H9 (cell line): Measurements from ENCODE around the gene EDC3. TPM values are rescaled to one million over a fixed set of nuclear protein-coding genes. Genes with fewer than 3 reads are reported as not detected.

Experiments
- DNase-seq: peaks from one replicate; pipeline ENCODE4 v3.0.0-alpha.2; 2017
- H2AFZ ChIP-seq: one replicate; pipeline ENCODE4 v1.6.1; 2013; ENCODE audit warnings: mild to moderate bottlenecking, low read length, control low read depth, moderate library complexity
- H2AK5ac ChIP-seq: 2 replicates; pipeline ENCODE4 v1.6.1; 2013; ENCODE audit warnings: low read length, control low read depth, mixed read lengths; ENCODE audit not compliant: insufficient read length
- H2BK120ac ChIP-seq: one replicate; pipeline ENCODE4 v1.6.1; 2013; ENCODE audit warnings: low read depth, mild to moderate bottlenecking, low read length, control low read depth, inconsistent platforms; ENCODE audit not compliant: poor library complexity, severe bottlenecking
- H2BK12ac ChIP-seq: 2 replicates; pipeline ENCODE4 v1.6.1; 2013; ENCODE audit warnings: low read length, control low read depth, mixed read lengths, low read depth; ENCODE audit not compliant: insufficient read length
- H2BK15ac ChIP-seq: 2 replicates; pipeline ENCODE4 v1.6.1; 2013; ENCODE audit warnings: low read depth, low read length, control low read depth
- H2BK20ac ChIP-seq: one replicate; pipeline ENCODE4 v1.6.1; 2013; ENCODE audit warnings: low read depth, mild to moderate bottlenecking, low read length, control low read depth, inconsistent platforms; ENCODE audit not compliant: poor library complexity, severe bottlenecking
- H2BK5ac ChIP-seq: 2 replicates; pipeline ENCODE4 v1.6.1; 2013; ENCODE audit warnings: low read length, control low read depth, mixed read lengths; ENCODE audit not compliant: insufficient read length
- H3K14ac ChIP-seq: 2 replicates; pipeline ENCODE4 v1.6.1; 2013; ENCODE audit warnings: low read length, control low read depth; ENCODE audit not compliant: insufficient read depth
- H3K18ac ChIP-seq: 2 replicates; pipeline ENCODE4 v1.6.1; 2013; ENCODE audit warnings: low read depth, mild to moderate bottlenecking, mixed read lengths, low read length, control low read depth; ENCODE audit not compliant: insufficient read length
- H3K23ac ChIP-seq: 2 replicates; pipeline ENCODE4 v1.6.1; 2013; ENCODE audit warnings: low read length, control low read depth, mixed read lengths, low read depth; ENCODE audit not compliant: insufficient read length
- H3K23me2 ChIP-seq: 2 replicates; pipeline ENCODE4 v1.6.1; 2013; ENCODE audit warnings: low read depth, mild to moderate bottlenecking, mixed read lengths, low read length, control low read depth; ENCODE audit not compliant: insufficient read length, poor library complexity, severe bottlenecking
- H3K27ac ChIP-seq: 2 replicates; pipeline ENCODE4 v1.5.1; 2013; ENCODE audit warnings: low read length, control low read depth, mixed read lengths, low read depth; ENCODE audit not compliant: insufficient read length
- H3K27me3 ChIP-seq: 2 replicates; pipeline ENCODE4 v1.6.1; 2013; ENCODE audit warnings: low read length, control low read depth, inconsistent platforms; ENCODE audit not compliant: insufficient read depth
- H3K4ac ChIP-seq: 2 replicates; pipeline ENCODE4 v1.6.1; 2013; ENCODE audit warnings: low read depth, mild to moderate bottlenecking, control low read depth, inconsistent platforms, low read length, moderate library complexity
- H3K4me1 ChIP-seq: 2 replicates; pipeline ENCODE4 v1.6.1; 2013; ENCODE audit warnings: low read length, control low read depth, inconsistent platforms; ENCODE audit not compliant: insufficient read depth
- H3K4me2 ChIP-seq: 2 replicates; pipeline ENCODE4 v1.6.1; 2013; ENCODE audit warnings: low read length, control low read depth, mixed read lengths; ENCODE audit not compliant: insufficient read length, insufficient read depth
- H3K56ac ChIP-seq: 2 replicates; pipeline ENCODE4 v1.6.1; 2013; ENCODE audit warnings: low read depth, mild to moderate bottlenecking, mixed read lengths, low read length, control low read depth; ENCODE audit not compliant: insufficient read length
- H3K79me1 ChIP-seq: 2 replicates; pipeline ENCODE4 v1.6.1; 2013; ENCODE audit warnings: low read depth, mild to moderate bottlenecking, moderate library complexity, low read length, control low read depth, inconsistent platforms; ENCODE audit not compliant: insufficient read depth, poor library complexity, severe bottlenecking
- H3K79me2 ChIP-seq: 2 replicates; pipeline ENCODE4 v1.6.1; 2013; ENCODE audit warnings: low read length, control low read depth, inconsistent platforms; ENCODE audit not compliant: insufficient read depth
- H3K9ac ChIP-seq: 2 replicates; pipeline ENCODE4 v1.6.1; 2013; ENCODE audit warnings: low read length, control low read depth, mixed read lengths; ENCODE audit not compliant: insufficient read length; ENCODE audit errors: extremely low read depth
- H3K9me3 ChIP-seq: one replicate; pipeline ENCODE4 v1.6.1; 2013; ENCODE audit warnings: low read depth, low read length, inconsistent platforms; ENCODE audit not compliant: control insufficient read depth
- H3T11ph ChIP-seq: one replicate; pipeline ENCODE4 v1.6.1; 2013; ENCODE audit warnings: mild to moderate bottlenecking, low read length, control low read depth, inconsistent platforms
- H4K20me1 ChIP-seq: one replicate; pipeline ENCODE4 v1.6.1; 2013; ENCODE audit not compliant: control insufficient read depth, insufficient read length, insufficient read depth
- H4K5ac ChIP-seq: 2 replicates; pipeline ENCODE4 v1.6.1; 2013; ENCODE audit warnings: low read depth, mild to moderate bottlenecking, mixed read lengths, low read length, control low read depth; ENCODE audit not compliant: insufficient read length
- H4K8ac ChIP-seq: replicated peaks from 2 replicates; pipeline ENCODE4 v1.6.1; 2013; ENCODE audit warnings: low read length, control low read depth, mixed read lengths, low read depth; ENCODE audit not compliant: insufficient read length
- H4K91ac ChIP-seq: 2 replicates; pipeline ENCODE4 v1.6.1; 2013; ENCODE audit warnings: low read depth, mild to moderate bottlenecking, moderate library complexity, mixed read lengths, low read length, control low read depth; ENCODE audit not compliant: insufficient read length
- H3K27ac Mint-ChIP-seq, 3 experiments: 2 replicates in 2 of 3; 3 replicates in 1 of 3; pipeline ENCODE4 v1.8.0; 2020 to 2021; ENCODE audit warnings: mixed read lengths in 3 of 3, mild to moderate bottlenecking in 1 of 3, moderate library complexity in 1 of 3
- H3K27me3 Mint-ChIP-seq: 2 replicates; pipeline ENCODE4 v1.8.0; 2021; ENCODE audit warnings: low read depth, mild to moderate bottlenecking, moderate library complexity, mixed read lengths
- H3K36me3 Mint-ChIP-seq, 3 experiments: 2 replicates in 2 of 3; 3 replicates in 1 of 3; pipeline ENCODE4 v1.8.0; 2020 to 2021; ENCODE audit warnings: low read depth in 3 of 3, mixed read lengths in 3 of 3; ENCODE audit not compliant: insufficient read depth in 1 of 3
- H3K4me1 Mint-ChIP-seq, 2 experiments: 2 replicates each; pipeline ENCODE4 v1.8.0; 2020; ENCODE audit warnings: mixed read lengths in 2 of 2
- H3K4me3 Mint-ChIP-seq, 2 experiments: 2 replicates in 1 of 2; 3 replicates in 1 of 2; pipeline ENCODE4 v1.8.0; 2020 to 2021; ENCODE audit warnings: mild to moderate bottlenecking in 2 of 2, mixed read lengths in 2 of 2, moderate library complexity in 1 of 2
- H3K9me3 Mint-ChIP-seq, 2 experiments: 2 replicates in 1 of 2; 3 replicates in 1 of 2; pipeline ENCODE4 v1.8.0; 2020; ENCODE audit warnings: mild to moderate bottlenecking in 2 of 2, mixed read lengths in 2 of 2, moderate library complexity in 1 of 2
- CTCF ChIP-seq: fragments of 200-600 bp; sonication (generic); conservative IDR thresholded peaks from 3 replicates; pipeline ENCODE4 v1.8.0; 2021; ENCODE audit warnings: antibody characterized with exemption, mild to moderate bottlenecking
- WGBS: extraction: QIAGEN DNeasy Blood & Tissue Kit; methylation state at CpG from one replicate; pipeline ENCODE4 v1.1.7; 2013; ENCODE audit warnings: missing lambda C conversion rate, low lambda C conversion rate, mixed read lengths; ENCODE audit not compliant: insufficient read length; ENCODE audit errors: extremely low coverage; 5-methylcytosine and 5-hydroxymethylcytosine counted together
- total RNA-seq: library from RNA; stranded (reverse); gene quantifications from 2 replicates; pipeline ENCODE4 v1.2.1, GENCODE V29; 2021

EDC3 gene
- total RNA-seq, 1 experiment from 2014 or later, result 60.5 TPM

- no peak overlapping the region; a peak in 1 of 5 replicates for H3K4me3 Mint-ChIP-seq
- Histone ChIP-seq H2BK20ac (no peak overlapping the region), H3K4me2 (no peak overlapping the region), H3K79me2 (peaks cover 25% of the 10 kb centered on the region; the same call in 1 of the 2 replicates), H4K91ac (no peak overlapping the region), H2BK15ac (no peak overlapping the region), H4K20me1 (no peaks in the 10 kb centered on the region), H3K27ac (no peak overlapping the region), H3K79me1 (peaks cover 12% of the 10 kb centered on the region), H2BK5ac (no peak overlapping the region), H3K4me1 (no peaks in the 10 kb centered on the region), H2BK120ac (no peak overlapping the region), H4K5ac (no peak overlapping the region), H3T11ph (no peak overlapping the region), H2BK12ac (no peak overlapping the region), H3K14ac (no peak overlapping the region), H3K23ac (no peak overlapping the region), H3K18ac (no peak overlapping the region), H3K23me2 (peaks cover 16% of the 10 kb centered on the region), H3K9me3 (no peaks in the 10 kb centered on the region), H3K9ac (no peak overlapping the region), H3K4ac (no peak overlapping the region), H2AK5ac (no peak overlapping the region), H2AFZ (no peak overlapping the region), H3K56ac (no peak overlapping the region), H3K27me3 (no peaks in the 10 kb centered on the region), H4K8ac (no peak overlapping the region)
- no peaks in the 10 kb centered on the region for H3K9me3 Mint-ChIP-seq
- peaks cover 2% of the 10 kb centered on the region for H3K27me3 Mint-ChIP-seq
- H3K4me1 Mint-ChIP-seq, result peaks cover 26 to 30% of the 10 kb centered on the region in 2 experiments
- peaks cover 39 to 49% (median 48%) of the 10 kb centered on the region in 3 experiments; a peak in 6 of 7 replicates for H3K36me3 Mint-ChIP-seq
- TF ChIP-seq CTCF, result no peak
- no peak for DNase-seq
- peak overlapping the region in 1 of 3 experiments; percentile 1; a peak in 3 of 7 replicates for H3K27ac Mint-ChIP-seq
- no CpG with 5 or more reads among the region's 15 CpGs for WGBS
Measured at GRCh38 chr15:74618841-74619596, 76.8 kb downstream of the EDC3 start.
